Left kidney (tissue), 2 donors: ENCODE results near the gene F2. TPM values are rescaled to one million over a fixed set of nuclear protein-coding genes. Genes with fewer than 3 reads are reported as not detected.

Experiments used
- DNase-seq: peaks from one replicate; pipeline ENCODE4 v3.0.0-alpha.2; 2013
- polyA plus RNA-seq: library from polyadenylated mRNA; unstranded; fragments of 120-200 nt; gene quantifications from one replicate; pipeline ENCODE4 v1.2.1, GENCODE V29; 2013; ENCODE audit not compliant: insufficient read length

Gene F2
- polyA plus RNA-seq, 1 donor: 0.68 TPM

DNA sequence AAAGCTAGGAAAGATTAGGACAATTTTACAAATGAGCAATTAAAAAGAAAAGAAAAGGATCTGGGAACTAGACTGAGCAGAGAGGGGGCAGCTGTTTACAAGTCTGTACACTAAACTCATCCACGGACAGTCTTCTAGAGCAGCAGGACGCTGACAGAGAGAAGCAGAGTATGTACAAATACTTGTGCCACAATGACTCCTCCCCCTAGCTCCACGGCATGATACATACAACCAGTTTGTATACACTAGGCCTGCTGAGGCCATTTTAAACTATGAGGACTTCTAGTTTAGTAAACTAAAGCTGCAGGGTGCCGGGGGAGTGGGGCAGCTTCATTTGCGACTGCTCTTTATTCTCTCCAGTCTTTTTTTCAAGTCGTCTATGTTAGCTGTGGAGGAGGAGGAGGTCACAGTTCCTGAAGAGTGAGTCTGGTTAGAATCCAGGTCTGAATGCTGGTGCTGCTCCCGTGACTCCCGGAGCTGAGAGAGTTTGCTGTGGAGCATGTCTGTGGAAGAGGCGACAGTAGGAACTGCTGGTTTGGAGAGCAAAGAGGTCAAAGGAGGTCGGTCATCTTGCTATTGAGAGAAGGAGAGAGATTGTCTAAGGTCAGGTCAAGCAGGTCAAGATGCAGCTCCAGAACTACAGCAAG is 24.8 kb downstream of the F2 start:
- DNase-seq: no peak

DNA sequence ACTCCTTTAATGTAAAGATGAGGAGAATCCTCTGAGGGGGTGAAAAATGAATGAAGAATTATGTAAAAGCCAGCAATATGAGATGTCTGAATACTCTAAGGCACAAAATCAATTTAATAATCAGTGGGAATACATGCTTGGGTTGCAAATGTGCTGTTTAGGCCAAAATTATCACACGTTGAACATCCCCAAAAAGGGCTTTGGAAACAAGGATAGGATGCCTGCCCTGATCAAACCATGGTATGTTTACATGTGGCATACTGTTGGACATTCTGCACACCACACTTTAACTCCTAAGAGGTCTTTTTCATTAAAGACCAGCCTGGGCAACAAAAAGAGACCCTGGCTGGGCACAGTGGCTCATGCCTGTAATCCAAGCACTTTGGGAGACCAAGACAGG is 26.3 kb downstream of the F2 start:
- no peak for DNase-seq

DNA sequence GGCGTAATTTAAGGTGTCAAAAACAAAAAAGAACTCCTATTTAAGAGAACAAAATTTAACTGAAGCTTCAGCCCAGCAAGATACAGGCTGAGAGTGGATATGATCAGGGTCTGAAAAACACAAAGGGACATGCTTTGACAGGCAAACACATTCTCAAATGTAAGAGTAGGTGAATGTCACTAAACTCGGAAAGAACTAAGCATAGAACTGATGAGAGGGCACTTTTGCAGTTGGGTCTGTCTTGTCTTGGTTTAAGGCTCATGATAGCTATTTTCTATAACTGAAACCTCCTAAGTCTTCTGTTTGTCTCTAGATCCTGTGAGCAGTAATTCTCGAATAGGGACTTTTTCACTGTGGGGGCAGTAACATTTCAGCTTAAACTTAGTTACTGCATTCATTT is 27.0 kb downstream of the F2 start:
- DNase-seq: no peak

DNA sequence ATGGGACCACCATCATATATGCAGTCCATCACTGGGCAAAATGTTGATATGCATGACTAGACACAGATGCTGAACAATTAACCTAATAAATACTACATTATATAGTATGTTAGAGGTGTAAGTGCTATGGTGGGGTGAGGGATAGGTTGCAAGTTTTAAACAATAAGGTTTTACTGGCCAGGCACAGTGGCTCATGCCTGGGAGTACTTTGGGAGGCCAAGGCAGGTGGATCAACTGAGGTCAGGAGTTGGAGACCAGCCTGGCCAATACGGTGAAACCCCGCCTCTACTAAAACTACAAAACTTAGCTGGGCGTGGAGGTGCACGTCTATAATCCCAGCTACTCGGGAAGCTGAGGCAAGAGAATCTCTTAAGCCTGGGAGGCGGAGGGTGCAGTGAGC is 28.1 kb downstream of the F2 start:
- DNase-seq: no peak

DNA sequence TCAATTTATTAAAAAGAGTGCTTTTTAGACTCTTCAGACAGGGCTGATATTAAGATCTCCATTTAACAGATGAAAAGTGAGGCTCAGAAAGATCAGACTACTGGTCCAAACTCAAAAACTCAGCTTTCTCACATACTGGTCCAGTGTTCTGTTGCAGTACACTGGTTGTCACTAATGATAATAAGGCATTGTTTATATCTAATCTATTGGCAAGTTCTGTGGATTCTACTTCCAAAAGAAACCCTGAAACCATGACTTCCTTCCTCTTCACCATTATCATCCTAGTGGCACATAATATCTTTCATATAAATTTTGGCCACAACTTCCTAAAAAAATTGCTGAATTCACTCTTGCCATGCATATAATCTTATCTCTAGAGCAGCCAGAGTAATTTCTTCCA is 36.9 kb downstream of the F2 start:
- DNase-seq: no peak

- no peak for DNase-seq
Observed at GRCh38 chr11:46759196-46759595, 40.2 kb downstream of the F2 start.

GRCh38 chr11:46760429-46761128 is 41.6 kb downstream of the F2 start:
- DNase-seq: no peak

DNA sequence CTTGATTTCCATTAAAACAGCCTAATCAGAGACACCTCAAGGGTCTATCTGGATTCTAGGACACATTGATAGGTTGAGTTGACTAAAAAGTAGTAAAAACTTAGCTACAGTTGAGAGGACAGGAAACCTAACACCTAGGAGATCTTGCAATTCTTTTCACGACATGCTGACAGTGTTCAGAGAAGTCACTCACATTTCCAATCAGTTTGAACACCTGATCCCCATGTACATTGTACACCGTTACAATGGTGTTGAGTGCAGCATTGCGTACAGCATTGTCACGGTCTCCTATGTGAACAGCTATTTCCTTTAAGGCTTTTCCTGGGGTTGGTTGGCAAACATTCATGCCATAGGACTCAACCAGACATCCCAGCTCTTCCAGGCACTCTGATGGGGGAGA is 42.8 kb downstream of the F2 start:
- no peak for DNase-seq

DNA sequence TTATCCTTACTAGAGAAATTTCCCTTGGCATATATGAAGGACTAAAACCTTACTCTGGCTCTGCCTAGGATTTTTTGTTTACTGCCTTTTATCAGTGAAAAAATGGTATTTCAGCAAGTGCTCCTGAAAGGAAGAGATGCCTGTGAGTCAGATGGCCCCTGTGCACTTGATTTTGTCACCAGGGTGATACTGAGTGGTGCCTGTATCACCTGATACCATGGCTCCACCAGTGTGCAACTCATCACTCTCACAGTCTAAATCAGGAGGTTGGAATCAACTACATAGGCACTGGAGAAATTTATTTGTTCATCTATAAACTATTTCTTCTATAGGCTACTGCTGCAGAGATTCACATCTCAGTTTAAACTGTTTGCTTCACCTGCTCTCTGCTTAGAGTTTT is 43.2 kb downstream of the F2 start:
- no peak for DNase-seq

DNA sequence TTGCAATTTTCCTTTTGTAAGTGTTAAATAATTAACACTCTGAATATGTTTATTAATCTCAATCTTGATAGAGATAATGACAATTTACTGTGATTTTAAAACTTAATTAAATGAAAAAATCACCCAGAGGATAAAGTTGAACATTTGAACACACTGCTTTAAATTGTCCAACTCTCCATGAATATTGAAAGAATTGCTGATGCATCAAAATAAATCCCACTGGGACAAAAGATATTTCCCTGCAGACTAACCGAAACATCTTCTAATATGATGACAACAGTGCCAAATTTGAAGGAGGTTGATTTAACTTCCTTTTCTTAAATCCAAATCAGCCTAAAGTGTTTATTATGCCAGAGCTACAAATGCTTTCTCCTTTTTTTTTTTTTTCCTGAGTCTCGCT is 47.6 kb downstream of the F2 start:
- no peak for DNase-seq

DNA sequence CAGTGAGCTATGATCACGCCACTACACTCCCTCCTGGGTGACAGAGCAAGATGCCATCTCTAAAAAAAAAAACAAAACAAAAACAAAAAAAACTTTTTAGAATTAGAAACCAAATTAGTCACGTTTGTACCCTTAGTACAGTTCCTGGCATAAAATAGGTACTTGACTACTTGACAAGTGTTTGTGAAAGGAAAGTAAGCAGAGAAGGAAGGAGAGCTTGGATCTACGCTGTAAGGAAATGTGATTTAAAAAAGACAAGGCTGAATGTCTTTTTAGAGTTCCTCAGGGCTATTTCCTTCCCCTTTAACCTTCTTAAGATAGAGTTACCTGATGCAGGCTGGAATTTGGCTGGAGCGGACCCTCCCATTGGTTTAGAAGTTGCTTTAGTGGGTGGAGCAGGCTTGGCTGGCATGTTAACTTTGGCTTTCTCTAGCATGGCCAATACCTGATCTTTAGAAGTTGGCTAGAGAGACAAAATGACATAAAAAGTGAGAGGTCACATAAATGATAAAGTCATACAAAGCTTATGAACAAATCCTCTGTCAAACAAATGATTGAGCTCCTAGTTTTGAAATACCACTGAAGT is 50.7 kb downstream of the F2 start:
- no peak for DNase-seq

DNA sequence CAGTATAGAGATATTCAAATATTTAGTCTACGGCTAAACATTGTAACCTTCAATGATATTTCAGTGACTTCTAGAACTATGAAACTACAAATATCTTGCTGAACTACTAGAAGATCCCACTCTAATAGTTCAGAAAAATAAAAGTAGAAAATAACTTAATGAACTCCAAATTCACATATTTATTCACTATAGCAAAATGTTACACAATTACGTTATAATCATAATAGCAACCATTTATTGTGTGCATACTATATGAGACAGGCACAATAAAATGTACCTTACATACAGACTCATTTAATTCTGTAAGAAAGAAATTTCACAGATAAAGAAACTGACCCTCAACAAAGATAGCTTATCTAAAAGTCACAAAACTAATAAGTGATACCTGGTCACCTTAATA is 57.9 kb downstream of the F2 start:
- no peak for DNase-seq

GRCh38 chr11:46778416-46778815 is 59.4 kb downstream of the F2 start:
- no peak for DNase-seq

Other genes with a start within 250 kb of the F2 start
- 25.3 TPM for gene AMBRA1, start 125.2 kb upstream of the F2 start, polyA plus RNA-seq
- gene HARBI1, start 102.0 kb upstream of the F2 start, polyA plus RNA-seq: 5.5 TPM
- 69.5 TPM for gene ATG13, start 101.7 kb upstream of the F2 start, polyA plus RNA-seq
- 59.7 TPM for gene ARHGAP1, start 18.6 kb upstream of the F2 start, polyA plus RNA-seq
- 7.3 TPM for gene ZNF408, start 18.2 kb upstream of the F2 start, polyA plus RNA-seq
- gene CKAP5, start 127.1 kb downstream of the F2 start, polyA plus RNA-seq: 124 TPM
- gene LRP4, start 199.3 kb downstream of the F2 start, polyA plus RNA-seq: 33.4 TPM
- 62.6 TPM for gene CSTPP1, start 217.5 kb downstream of the F2 start, polyA plus RNA-seq